ENCODE measurements around the gene CELSR1.

GRCh38 chr22:46476547-46476941, 60.9 kb downstream of the CELSR1 start:
- TF ChIP-seq CTCF (IDR thresholded peaks at IDR 0.05 in 8 of 11, conservative IDR thresholded peaks at IDR 0.05 in 3 of 11) (no peak), POLR2A (IDR thresholded peaks at IDR 0.05) (no peak)

Data from spleen (tissue), 7 donors.